HG03039 (cell line): ENCODE data around the gene MEIOSIN.
"Not testable (repeated sequence)": the region's sequence is repeated elsewhere in the genome, so short reads cannot be mapped to it uniquely, and the experiment has no call there.

Source experiments
- ATAC-seq: cut with Tn5 transposase; IDR thresholded peaks from one replicate; pipeline ENCODE4 v1.9.1; 2021; ENCODE audit warnings: mild to moderate bottlenecking, moderate library complexity; ENCODE audit not compliant: unreplicated experiment

MEIOSIN gene

DNA sequence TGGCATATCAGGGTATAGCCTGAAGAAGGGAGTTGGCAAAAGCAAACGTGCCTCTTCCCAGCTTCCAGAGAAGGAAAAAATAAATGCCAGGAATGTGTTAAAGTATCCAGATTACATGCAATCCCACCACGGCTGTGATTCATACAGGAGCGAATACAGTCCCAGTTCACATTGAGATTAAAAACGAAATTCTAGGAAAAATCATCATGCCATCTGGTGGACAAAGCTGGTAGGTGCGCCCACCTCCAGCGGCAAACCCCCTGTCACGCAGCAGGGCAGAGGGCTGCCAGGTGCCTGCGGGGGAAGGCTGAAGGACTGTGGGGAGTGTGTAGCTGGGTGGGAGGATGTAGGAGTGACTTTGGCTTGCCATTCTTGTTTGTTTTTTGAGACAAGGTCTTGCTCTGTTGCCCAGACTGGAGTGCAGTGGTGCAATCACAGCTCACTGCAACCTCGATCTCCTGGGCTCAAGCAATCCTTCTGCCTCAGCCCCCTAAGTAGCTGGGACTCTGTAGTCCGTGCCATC is 65.8 kb downstream of the MEIOSIN start:
- no peak for ATAC-seq

DNA sequence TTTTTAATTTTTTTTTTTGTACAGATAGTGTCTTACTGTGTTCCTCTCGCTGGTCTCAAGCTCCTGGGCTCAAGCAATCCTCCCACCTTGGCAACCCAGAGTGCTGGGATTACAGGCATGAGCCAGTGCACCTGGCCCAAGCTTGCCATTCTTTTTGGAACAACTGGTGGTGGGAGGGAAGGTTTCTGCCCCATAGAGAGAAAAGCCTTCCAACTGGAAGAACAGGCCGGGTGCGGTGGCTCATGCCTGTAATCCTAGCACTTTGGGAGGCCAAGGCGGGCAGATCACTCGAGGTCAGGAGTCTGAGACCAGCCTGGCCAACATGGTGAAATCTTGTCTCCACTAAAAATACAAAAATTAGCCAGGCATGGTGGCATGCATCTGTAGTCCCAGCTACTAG is 66.3 kb downstream of the MEIOSIN start:
- not testable (repeated sequence) for ATAC-seq

DNA sequence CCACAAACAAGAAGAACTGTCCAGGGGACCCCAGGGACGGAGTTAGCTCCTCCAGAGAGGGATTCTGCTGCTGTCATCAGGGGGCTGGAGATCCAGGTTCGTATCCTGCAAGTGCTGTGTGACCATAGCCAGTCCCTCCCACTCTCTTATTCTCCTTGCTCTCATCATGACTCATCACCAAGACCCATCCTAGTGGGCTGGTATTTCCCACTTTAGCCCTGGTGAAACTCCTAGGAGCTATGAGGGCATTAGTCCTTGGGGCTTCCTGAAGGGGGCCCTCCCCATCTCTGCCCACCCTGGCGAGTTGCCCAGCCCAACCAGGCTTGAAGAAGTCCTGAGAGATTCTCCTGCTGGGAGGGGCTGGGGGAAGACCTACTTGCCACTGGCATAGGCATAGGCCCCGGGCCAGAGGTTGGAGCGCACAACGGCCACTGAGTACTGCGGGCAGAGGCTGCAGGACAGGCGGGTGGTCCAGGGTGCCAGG is 66.9 kb downstream of the MEIOSIN start:
- ATAC-seq: no peak

DNA sequence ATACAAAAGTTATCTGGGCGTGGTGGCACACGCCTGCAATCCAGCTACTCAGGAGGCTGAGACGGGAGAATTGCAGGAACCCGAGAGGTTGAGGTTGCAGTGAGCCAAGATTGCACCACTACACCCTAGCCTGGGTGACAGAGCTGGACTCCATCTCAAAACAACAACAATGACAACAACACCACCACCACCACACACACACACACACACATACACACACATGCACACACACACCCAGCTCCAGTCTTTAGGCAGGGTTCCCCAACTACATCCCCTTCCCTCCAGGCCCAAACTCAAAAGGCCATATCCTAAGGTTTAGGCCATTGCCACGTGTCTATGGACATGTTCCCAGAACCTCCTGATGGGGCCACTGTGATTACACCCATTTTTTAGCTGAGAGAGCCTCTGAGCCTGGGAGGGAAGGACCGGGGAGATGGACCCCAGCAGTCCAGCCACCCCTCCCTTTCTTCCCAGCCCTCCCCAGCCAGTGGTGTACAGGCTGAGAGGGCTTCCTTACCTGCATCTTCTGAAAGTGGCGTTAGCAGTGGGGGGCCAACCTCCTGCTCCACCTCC is 68.5 kb downstream of the MEIOSIN start:
- no peak for ATAC-seq

DNA sequence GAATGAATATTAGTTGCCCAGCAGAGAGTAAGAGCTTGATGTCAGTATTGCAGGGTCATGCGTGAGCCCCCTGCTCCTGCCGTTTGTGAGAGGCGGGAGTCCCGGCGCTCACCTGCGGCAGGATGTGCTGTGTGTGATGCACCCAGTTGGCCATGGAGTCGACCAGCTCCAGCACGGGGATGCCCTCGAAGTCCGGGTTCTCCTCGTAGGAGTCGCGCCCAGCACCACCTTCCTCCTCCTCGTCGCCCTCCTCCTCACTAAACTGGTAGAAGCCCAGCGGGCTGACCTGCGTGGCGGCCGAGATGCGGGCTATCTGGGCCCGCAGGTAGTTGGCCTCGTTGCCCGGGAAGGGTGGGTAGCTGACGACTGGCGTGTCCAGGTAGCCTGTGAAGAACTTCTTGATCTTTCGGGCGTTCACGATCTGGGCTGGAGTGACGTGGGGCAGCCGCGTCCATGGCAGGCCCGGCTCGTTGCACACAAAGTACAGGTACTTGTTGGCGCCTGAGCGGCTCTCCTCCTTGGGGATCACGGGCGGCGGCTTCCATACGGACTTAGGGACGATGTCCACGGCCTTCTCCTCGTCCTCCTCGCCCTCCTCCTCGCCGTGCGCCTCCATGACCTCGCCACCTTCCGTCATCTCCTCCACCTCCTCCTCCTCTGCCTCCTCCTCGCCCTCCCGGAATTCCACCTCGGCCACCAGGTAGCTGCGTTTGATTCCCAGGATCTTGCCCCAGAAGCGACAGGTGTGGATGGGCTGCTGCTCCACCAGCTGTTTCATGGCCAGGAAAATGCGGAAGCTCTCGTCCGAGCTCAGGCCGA is 71.1 kb downstream of the MEIOSIN start:
- ATAC-seq: no peak

DNA sequence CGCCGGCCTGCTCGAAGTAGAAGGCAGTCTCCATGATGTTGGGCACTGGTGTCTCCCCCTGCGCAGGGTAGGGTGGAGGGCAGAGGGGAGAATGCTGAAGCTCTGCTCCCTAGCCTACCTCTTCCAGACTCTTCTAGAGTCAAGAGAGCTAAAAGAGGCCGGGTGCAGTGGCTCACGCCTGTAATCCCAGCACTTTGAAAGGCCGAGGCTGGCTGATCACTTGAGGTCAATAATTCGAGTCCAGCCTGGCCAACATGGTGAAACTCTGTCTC is 71.7 kb downstream of the MEIOSIN start:
- ATAC-seq: no peak

DNA sequence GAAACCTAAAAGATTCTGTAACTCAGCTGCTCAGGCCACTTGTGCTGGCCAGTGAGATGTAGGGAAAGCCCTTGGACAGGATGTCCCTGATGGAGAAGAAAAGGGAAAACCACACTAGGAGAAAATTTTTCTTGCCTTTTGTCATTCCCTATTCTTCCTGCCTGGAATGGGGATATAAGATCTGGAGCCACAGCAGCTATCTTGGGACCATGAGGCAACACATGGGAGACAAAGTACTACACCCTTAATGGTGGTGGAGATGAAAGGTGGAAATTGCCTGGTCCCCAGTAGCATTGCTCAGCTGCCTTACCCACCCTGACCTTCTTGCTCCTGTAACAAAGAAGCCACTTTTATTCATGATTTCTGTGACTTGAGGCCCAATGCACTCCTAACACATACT is 72.5 kb downstream of the MEIOSIN start:
- ATAC-seq: no peak

DNA sequence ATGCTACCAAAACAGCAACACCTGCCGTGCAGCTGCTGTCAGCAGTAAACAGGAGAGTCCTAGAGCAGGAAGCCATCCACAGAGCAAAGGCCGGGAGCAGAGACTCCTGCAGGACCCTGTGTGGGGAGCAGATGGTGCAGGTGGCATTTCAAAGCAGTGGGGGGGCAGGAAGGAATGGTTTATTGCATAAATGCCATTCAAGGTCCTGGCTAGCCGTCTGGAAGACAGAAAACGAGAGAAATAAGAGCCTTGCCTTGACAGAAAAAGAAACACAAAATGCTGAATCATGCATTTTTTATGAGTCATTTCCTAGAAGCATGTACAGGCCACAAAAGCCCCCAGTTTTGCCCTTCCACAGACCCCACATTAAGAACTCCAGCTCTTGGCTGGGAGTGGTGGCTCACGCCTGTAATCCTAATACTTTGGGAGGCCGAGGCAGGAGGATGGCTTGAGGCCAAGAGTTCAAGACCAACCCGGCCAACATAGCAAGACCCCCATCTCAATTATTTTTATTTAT is 76.5 kb downstream of the MEIOSIN start:
- ATAC-seq: no peak

DNA sequence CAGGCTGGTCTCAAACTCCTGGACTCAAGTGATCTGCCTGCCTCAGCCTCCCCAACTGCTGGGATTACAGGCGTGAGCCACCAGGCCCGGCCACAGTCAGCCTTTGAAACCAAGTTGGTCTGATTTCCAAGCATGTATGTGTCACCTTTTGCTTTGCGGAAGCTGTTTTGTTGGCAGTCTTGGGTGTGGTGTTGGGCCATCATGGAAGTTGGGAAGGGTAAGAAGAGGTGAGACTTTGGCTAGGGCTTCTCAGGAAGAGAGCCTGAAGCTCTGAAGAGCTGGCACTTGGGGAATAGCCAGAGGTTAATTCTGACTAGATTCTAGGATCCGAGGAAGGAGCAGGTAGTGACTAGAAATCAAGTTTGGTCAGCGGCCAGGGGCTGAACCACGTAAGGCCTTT is 79.1 kb downstream of the MEIOSIN start:
- ATAC-seq: no peak
